ENCODE data around the gene FGF12.
A peak's percentile ranks its signal among the peaks of the same experiment; 100 is the strongest.
"Not testable (repeated sequence)": the region's sequence is repeated elsewhere in the genome, so short reads cannot be mapped to it uniquely, and the experiment has no call there.

FGF12 gene

DNA sequence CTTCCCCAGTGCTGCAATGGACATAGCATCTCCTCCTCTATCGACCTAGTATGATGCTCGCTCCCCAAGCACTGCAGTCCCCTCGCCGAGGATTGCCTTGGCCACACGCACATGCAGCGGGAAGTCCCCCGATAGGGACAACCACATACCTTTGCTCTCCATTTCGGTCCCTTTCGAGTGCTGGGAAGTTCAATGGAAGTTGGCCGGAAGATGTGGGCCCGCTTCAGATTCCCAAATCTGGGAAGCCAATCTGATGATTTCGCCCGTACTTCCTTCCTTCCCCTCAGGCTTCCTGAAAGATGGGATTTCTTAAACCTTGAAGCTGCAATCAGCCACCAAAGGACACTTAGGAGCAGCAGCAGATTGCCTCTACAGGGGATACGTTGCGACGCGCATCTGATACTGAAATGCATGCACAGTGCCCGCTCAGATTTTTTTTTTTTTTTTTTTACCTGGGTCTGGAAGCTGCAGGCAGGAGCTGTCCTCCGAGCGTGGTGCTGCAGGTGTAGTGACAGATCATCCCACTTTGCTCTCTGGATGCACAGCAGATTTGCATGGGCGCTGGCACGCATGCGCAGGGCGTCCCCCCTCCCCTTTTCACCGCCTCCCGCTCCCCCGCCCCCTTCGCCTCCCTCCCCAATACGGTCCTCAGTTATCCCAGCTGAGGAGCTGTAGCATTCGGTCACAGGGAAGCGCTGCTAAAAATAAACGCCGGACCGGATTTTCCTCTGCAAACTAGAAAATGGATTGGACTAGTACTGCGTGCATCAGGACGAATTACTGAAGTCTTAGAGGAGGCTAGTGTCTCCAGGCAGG lies at the start of gene FGF12:
Gene FGF12 (minus strand): TSS at position 510 of the 816 bp plus-strand sequence.
- Histone ChIP-seq H3K9ac (ENCODE audit: low read depth in 1 of 2, low read length in 2 of 2) (no peak within 1 kb of the TSS), H3K4me1 (ENCODE audit: control insufficient read depth in 2 of 2, insufficient read depth in 2 of 2, low read length in 2 of 2) (no peaks in the 10 kb centered on the region), H3K27me3 (ENCODE audit: control insufficient read depth in 2 of 2, insufficient read depth in 2 of 2, low read length in 2 of 2) (peaks cover 0 to 5% of the 10 kb centered on the region in 2 donors), H3K27ac (ENCODE audit: low read depth in 2 of 2, low read length in 2 of 2) (no peak within 1 kb of the TSS), H3K9me3 (ENCODE audit: control insufficient read depth in 2 of 2, low read length in 2 of 2) (no peaks in the 10 kb centered on the region), H3K4me3 (ENCODE audit: low read length in 2 of 2) (peak within 1 kb of the TSS in 1 of 2 donors; percentile 51), H3K36me3 (ENCODE audit: control insufficient read depth in 2 of 2, insufficient read depth in 2 of 2, low read length in 2 of 2) (no peaks in the 10 kb centered on the region)

DNA sequence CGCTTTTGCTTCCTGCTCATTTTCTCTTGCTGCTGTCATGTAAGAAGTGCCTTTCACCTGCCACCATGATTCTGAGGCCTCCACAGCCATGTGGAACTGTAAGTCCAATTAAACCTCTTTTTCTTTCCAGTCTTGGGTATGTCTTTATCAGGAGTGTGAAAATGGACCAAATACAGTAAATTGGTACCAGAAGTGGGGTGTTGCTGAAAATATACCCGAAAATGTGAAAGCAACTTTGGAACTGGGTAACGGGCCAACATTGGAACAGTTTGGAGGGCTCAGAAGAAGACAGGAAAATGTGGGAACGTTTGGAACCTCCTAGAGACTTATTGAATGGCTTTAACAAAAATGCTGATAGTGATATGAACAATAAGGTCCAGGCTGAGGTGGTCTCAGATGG lies 47.0 kb upstream of the FGF12 start:
- not testable (repeated sequence) for H3K27me3 ChIP-seq (ENCODE audit: control insufficient read depth in 2 of 2, insufficient read depth in 2 of 2, low read length in 2 of 2); H3K9ac ChIP-seq (ENCODE audit: low read depth in 1 of 2, low read length in 2 of 2); H3K27ac ChIP-seq (ENCODE audit: low read depth in 2 of 2, low read length in 2 of 2); H3K36me3 ChIP-seq (ENCODE audit: control insufficient read depth in 2 of 2, insufficient read depth in 2 of 2, low read length in 2 of 2); H3K9me3 ChIP-seq (ENCODE audit: control insufficient read depth in 2 of 2, low read length in 2 of 2); H3K4me3 ChIP-seq (ENCODE audit: low read length in 2 of 2); H3K4me1 ChIP-seq (ENCODE audit: control insufficient read depth in 2 of 2, insufficient read depth in 2 of 2, low read length in 2 of 2)

DNA sequence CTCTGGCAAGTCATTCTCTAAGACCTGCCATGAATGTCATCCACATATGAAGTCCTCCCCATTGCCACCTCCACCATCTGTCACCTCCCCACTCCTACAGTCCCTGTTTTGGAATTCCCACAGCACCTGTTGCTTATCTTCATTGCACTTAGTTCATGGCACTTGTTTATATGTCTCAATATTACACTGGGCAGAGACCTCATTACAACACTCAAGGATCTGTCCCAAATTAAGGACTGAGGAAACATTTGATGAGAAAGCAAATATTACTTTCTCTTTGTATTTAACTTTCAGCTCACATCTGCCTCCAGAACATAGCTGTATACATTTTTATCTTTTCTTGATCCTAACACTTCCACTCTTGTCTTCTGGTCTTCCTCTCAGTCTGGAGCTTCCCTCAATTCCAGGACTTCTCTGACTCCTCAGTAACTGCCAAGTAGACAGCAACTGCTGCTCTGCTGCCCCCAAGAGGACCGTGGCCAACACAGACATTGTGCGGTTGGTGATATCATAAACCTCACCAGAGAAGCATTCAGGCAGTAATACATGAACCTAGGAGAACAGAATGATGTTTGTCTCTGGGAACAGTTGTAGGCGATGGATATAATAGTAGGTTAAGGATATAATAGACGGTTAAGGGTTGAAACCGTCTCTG lies 45.0 kb upstream of the FGF12 start:
- Histone ChIP-seq H3K27ac (ENCODE audit: low read depth in 2 of 2, low read length in 2 of 2) (no peak overlapping the region), H3K9me3 (ENCODE audit: control insufficient read depth in 2 of 2, low read length in 2 of 2) (no peaks in the 10 kb centered on the region), H3K27me3 (ENCODE audit: control insufficient read depth in 2 of 2, insufficient read depth in 2 of 2, low read length in 2 of 2) (no peaks in the 10 kb centered on the region), H3K36me3 (ENCODE audit: control insufficient read depth in 2 of 2, insufficient read depth in 2 of 2, low read length in 2 of 2) (no peaks in the 10 kb centered on the region), H3K9ac (ENCODE audit: low read depth in 1 of 2, low read length in 2 of 2) (no peak overlapping the region), H3K4me3 (ENCODE audit: low read length in 2 of 2) (no peak overlapping the region), H3K4me1 (ENCODE audit: control insufficient read depth in 2 of 2, insufficient read depth in 2 of 2, low read length in 2 of 2) (no peaks in the 10 kb centered on the region)

DNA sequence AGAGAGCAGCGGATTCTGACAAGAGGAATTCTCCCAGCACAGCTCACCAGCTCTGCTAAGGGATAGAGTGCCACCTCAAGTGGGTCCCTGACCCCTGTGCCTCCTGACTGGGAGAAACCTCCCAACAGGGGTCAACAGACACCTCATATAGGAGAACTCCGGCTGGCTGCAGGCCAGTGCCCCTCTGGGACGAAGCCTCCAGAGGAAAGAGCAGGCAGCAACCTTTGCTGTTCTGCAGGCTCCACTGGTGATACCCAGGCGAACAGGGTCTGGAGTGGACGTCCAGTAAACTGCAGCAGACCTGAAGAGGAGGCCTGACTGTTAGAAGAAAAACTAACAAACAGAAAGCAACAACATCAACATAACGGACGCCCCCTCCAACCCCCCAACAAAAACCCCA lies 31.3 kb upstream of the FGF12 start:
- Histone ChIP-seq H3K9me3 (ENCODE audit: control insufficient read depth in 2 of 2, low read length in 2 of 2) (no peaks in the 10 kb centered on the region), H3K4me3 (ENCODE audit: low read length in 2 of 2) (no peak overlapping the region)

DNA sequence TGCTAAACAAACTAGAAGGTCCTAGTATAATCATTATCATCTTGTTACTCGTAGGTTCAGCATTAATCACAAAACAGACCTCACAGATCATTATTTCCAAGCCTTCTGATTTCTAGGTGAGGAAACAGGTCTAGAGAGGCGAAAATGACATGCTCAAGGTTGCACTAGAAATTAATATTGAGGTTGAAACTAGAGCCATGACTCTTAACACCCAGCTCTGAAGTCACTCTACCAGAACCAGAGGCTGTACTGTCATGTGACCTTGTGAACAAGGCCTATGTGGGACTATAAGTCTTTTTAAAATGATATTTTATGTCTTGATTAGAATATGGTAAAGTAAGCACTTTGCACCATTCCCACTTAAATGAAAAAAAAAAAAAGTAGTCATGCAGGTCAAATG lies 23.8 kb upstream of the FGF12 start:
- no peaks in the 10 kb centered on the region for H3K27me3 ChIP-seq (ENCODE audit: control insufficient read depth in 2 of 2, insufficient read depth in 2 of 2, low read length in 2 of 2)
- H3K9me3 ChIP-seq (ENCODE audit: control insufficient read depth in 2 of 2, low read length in 2 of 2): no peaks in the 10 kb centered on the region
- H3K36me3 ChIP-seq (ENCODE audit: control insufficient read depth in 2 of 2, insufficient read depth in 2 of 2, low read length in 2 of 2): no peaks in the 10 kb centered on the region
- H3K4me3 ChIP-seq (ENCODE audit: low read length in 2 of 2): no peak overlapping the region
- H3K27ac ChIP-seq (ENCODE audit: low read depth in 2 of 2, low read length in 2 of 2): no peak overlapping the region
- no peak overlapping the region for H3K9ac ChIP-seq (ENCODE audit: low read depth in 1 of 2, low read length in 2 of 2)
- H3K4me1 ChIP-seq (ENCODE audit: control insufficient read depth in 2 of 2, insufficient read depth in 2 of 2, low read length in 2 of 2): no peaks in the 10 kb centered on the region

More for the DNA sequence above, 31.3 kb upstream of the FGF12 start:
- H3K36me3 ChIP-seq (ENCODE audit: control insufficient read depth in 2 of 2, insufficient read depth in 2 of 2, low read length in 2 of 2): no peaks in the 10 kb centered on the region
- no peaks in the 10 kb centered on the region for H3K27me3 ChIP-seq (ENCODE audit: control insufficient read depth in 2 of 2, insufficient read depth in 2 of 2, low read length in 2 of 2)
- no peak overlapping the region for H3K9ac ChIP-seq (ENCODE audit: low read depth in 1 of 2, low read length in 2 of 2)
- H3K27ac ChIP-seq (ENCODE audit: low read depth in 2 of 2, low read length in 2 of 2): no peak overlapping the region
- H3K4me1 ChIP-seq (ENCODE audit: control insufficient read depth in 2 of 2, insufficient read depth in 2 of 2, low read length in 2 of 2): no peaks in the 10 kb centered on the region

DNA sequence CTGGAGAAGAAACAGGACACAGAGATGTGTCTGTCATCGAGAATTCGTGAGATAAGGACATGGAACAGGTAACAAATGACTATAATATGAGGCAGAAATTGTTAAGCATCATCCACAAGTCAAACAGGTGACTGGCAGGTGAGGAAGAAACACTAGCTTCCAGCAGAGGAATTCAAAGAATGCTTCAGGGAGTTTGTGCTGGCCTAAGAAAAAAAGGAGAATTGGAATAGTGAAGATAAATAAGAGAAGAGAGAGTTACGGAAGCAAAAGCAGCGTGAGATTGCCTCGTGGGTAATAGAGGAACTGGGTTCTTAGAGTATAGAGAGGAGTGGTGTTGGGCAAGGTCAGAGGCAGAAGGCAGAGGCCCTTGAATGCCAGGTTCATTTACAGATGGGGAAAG lies 22.9 kb upstream of the FGF12 start:
- no peak overlapping the region for H3K27ac ChIP-seq (ENCODE audit: low read depth in 2 of 2, low read length in 2 of 2)
- no peaks in the 10 kb centered on the region for H3K9me3 ChIP-seq (ENCODE audit: control insufficient read depth in 2 of 2, low read length in 2 of 2)
- H3K4me1 ChIP-seq (ENCODE audit: control insufficient read depth in 2 of 2, insufficient read depth in 2 of 2, low read length in 2 of 2): no peaks in the 10 kb centered on the region
- H3K27me3 ChIP-seq (ENCODE audit: control insufficient read depth in 2 of 2, insufficient read depth in 2 of 2, low read length in 2 of 2): no peaks in the 10 kb centered on the region
- no peak overlapping the region for H3K9ac ChIP-seq (ENCODE audit: low read depth in 1 of 2, low read length in 2 of 2)
- H3K4me3 ChIP-seq (ENCODE audit: low read length in 2 of 2): no peak overlapping the region
- no peaks in the 10 kb centered on the region for H3K36me3 ChIP-seq (ENCODE audit: control insufficient read depth in 2 of 2, insufficient read depth in 2 of 2, low read length in 2 of 2)

DNA sequence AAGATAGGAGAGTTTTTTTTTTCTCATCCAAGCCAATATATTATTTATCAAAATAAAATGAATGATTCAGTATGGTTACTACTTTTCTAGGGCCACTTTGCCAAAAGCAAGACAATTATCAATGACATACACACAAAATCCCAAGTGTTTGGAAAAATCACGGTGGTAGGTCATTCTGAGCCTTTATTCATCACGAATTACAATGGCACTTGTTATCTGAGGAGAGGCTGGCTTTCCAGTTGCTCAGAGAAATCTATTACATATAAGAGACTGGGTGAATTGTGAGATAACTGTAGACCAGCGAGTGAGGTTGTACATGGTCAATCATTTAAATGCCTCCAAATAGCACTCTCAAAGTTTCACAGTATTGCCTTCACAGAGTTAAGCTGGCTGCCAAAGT lies 20.4 kb upstream of the FGF12 start:
- H3K27ac ChIP-seq (ENCODE audit: low read depth in 2 of 2, low read length in 2 of 2): no peak overlapping the region
- H3K36me3 ChIP-seq (ENCODE audit: control insufficient read depth in 2 of 2, insufficient read depth in 2 of 2, low read length in 2 of 2): no peaks in the 10 kb centered on the region
- H3K4me1 ChIP-seq (ENCODE audit: control insufficient read depth in 2 of 2, insufficient read depth in 2 of 2, low read length in 2 of 2): no peaks in the 10 kb centered on the region
- no peaks in the 10 kb centered on the region for H3K9me3 ChIP-seq (ENCODE audit: control insufficient read depth in 2 of 2, low read length in 2 of 2)
- H3K4me3 ChIP-seq (ENCODE audit: low read length in 2 of 2): no peak overlapping the region
- no peak overlapping the region for H3K9ac ChIP-seq (ENCODE audit: low read depth in 1 of 2, low read length in 2 of 2)
- no peaks in the 10 kb centered on the region for H3K27me3 ChIP-seq (ENCODE audit: control insufficient read depth in 2 of 2, insufficient read depth in 2 of 2, low read length in 2 of 2)

DNA sequence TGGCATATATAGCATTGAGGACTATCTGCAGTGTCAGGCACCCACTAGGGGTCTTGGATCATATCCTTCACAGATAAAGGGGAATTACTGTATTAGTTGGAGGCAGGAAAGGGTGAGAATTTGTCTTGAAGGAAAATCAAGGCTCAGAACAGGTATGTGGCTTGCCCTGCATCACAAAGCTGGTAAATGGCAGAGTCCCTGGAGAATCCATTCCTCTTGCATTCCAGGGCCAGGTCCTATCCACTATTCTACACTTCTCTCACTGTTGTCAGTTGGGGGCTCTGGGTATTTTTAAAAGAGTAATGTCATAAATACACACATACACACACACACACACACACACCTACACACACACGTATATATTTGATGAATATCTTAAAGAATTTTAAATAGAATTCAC lies 19.8 kb upstream of the FGF12 start:
- Histone ChIP-seq H3K4me3 (ENCODE audit: low read length in 2 of 2) (no peak overlapping the region), H3K9ac (ENCODE audit: low read depth in 1 of 2, low read length in 2 of 2) (no peak overlapping the region), H3K36me3 (ENCODE audit: control insufficient read depth in 2 of 2, insufficient read depth in 2 of 2, low read length in 2 of 2) (no peaks in the 10 kb centered on the region), H3K27me3 (ENCODE audit: control insufficient read depth in 2 of 2, insufficient read depth in 2 of 2, low read length in 2 of 2) (no peaks in the 10 kb centered on the region), H3K27ac (ENCODE audit: low read depth in 2 of 2, low read length in 2 of 2) (no peak overlapping the region), H3K9me3 (ENCODE audit: control insufficient read depth in 2 of 2, low read length in 2 of 2) (no peaks in the 10 kb centered on the region), H3K4me1 (ENCODE audit: control insufficient read depth in 2 of 2, insufficient read depth in 2 of 2, low read length in 2 of 2) (no peaks in the 10 kb centered on the region)

DNA sequence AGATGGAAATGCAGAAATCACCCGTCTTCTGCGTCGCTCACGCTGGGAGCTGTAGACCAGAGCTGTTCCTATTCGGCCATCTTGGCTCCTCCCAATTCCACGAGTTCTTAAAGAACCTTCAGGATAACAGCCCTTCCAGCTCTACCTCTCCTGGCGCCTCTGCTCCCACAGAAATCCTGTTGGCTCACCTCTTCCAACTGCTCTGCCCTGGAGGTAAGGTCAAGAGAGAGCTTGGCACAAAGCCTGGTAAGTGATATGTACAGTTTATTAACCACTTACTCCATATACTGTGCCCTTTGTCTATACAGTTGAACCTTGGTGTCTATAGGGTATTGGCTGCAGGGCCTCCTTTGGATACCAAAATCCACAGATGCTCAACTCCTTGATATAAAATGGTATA lies 17.8 kb upstream of the FGF12 start:
- no peaks in the 10 kb centered on the region for H3K27me3 ChIP-seq (ENCODE audit: control insufficient read depth in 2 of 2, insufficient read depth in 2 of 2, low read length in 2 of 2)
- H3K9ac ChIP-seq (ENCODE audit: low read depth in 1 of 2, low read length in 2 of 2): no peak overlapping the region
- no peaks in the 10 kb centered on the region for H3K36me3 ChIP-seq (ENCODE audit: control insufficient read depth in 2 of 2, insufficient read depth in 2 of 2, low read length in 2 of 2)
- H3K27ac ChIP-seq (ENCODE audit: low read depth in 2 of 2, low read length in 2 of 2): no peak overlapping the region
- no peaks in the 10 kb centered on the region for H3K4me1 ChIP-seq (ENCODE audit: control insufficient read depth in 2 of 2, insufficient read depth in 2 of 2, low read length in 2 of 2)
- H3K4me3 ChIP-seq (ENCODE audit: low read length in 2 of 2): no peak overlapping the region
- no peaks in the 10 kb centered on the region for H3K9me3 ChIP-seq (ENCODE audit: control insufficient read depth in 2 of 2, low read length in 2 of 2)

DNA sequence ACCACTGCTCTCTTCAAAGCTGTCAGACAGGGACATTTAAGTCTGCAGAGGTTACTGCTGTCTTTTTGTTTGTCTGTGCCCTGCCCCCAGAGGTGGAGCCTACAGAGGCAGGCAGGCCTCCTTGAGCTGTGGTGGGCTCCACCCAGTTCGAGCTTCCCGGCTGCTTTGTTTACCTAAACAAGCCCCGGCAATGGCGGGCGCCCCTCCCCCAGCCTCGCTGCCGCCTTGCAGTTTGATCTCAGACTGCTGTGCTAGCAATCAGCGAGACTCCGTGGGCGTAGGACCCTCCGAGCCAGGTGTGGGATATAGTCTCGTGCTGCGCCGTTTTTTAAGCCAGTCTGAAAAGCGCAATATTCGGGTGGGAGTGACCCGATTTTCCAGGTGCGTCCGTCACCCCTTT lies 17.3 kb upstream of the FGF12 start:
- not testable (repeated sequence) for H3K9ac ChIP-seq (ENCODE audit: low read depth in 1 of 2, low read length in 2 of 2); H3K36me3 ChIP-seq (ENCODE audit: control insufficient read depth in 2 of 2, insufficient read depth in 2 of 2, low read length in 2 of 2); H3K27ac ChIP-seq (ENCODE audit: low read depth in 2 of 2, low read length in 2 of 2); H3K27me3 ChIP-seq (ENCODE audit: control insufficient read depth in 2 of 2, insufficient read depth in 2 of 2, low read length in 2 of 2); H3K4me3 ChIP-seq (ENCODE audit: low read length in 2 of 2); H3K9me3 ChIP-seq (ENCODE audit: control insufficient read depth in 2 of 2, low read length in 2 of 2); H3K4me1 ChIP-seq (ENCODE audit: control insufficient read depth in 2 of 2, insufficient read depth in 2 of 2, low read length in 2 of 2)

Data from mucosa of rectum (tissue), 2 donors.